H1 (cell line): ENCODE results near the gene TAS2R39. TPM values are rescaled to one million over a fixed set of nuclear protein-coding genes. Genes with fewer than 3 reads are reported as not detected.

Source experiments
- SIX5 ChIP-seq: IDR thresholded peaks from 2 replicates; pipeline ENCODE4 v1.6.1; 2011; ENCODE audit warnings: mild to moderate bottlenecking, low read depth, low read length
- polyA plus RNA-seq, 7 experiments: library from polyadenylated mRNA; depleted of rRNA in 3 of 7; stranded (reverse) in 5 of 7; unstranded in 2 of 7; fragments of >200 nt in 5 of 7; fragments of 200-250 nt in 2 of 7; gene quantifications; 1 replicate in 5 of 7; 2 replicates in 1 of 7; 4 replicates in 1 of 7; pipeline versions ENCODE4 v1.2.1 to v1.2.3, GENCODE V29; 2011 to 2013; ENCODE audit warnings: missing spikeins in 2 of 7, mixed read lengths in 2 of 7
- total RNA-seq: library from RNA; stranded (reverse); fragmentation: NEBNext Ultra II Directional; extraction: Animal tissue kit (Norgen Biotek cat#: 25700); gene quantifications from 2 replicates; pipeline ENCODE4 v1.2.1, GENCODE V29; 2021

The TAS2R39 gene
- total and polyA plus RNA-seq, 2 of the 8 experiments (the other 6 are each of a cell fraction or from before 2014, with no cell fraction given), result not detected

GRCh38 chr7:143225047-143225446, 41.8 kb downstream of the TAS2R39 start (continued):
- no peak for TF ChIP-seq SIX5
